Ascending aorta (tissue), 2 donors: ENCODE measurements around the gene TNNC2. TPM values are rescaled to one million over a fixed set of nuclear protein-coding genes. Genes with fewer than 3 reads are reported as not detected.

ENCODE experiments used
- DNase-seq, 2 donors: peaks; one replicate each; pipeline ENCODE4 v3.0.0-alpha.2; 2019; ENCODE audit warnings: low spot score in 2 of 2
- H3K27ac ChIP-seq, 2 donors: fragments of 200-600 bp; sonication (generic); one replicate each; pipeline ENCODE4 v1.5.1; 2016 to 2017; ENCODE audit warnings: mild to moderate bottlenecking in 1 of 2
- H3K27me3 ChIP-seq: fragments of 200-600 bp; sonication (generic); one replicate; pipeline ENCODE4 v1.5.1; 2017
- H3K36me3 ChIP-seq, 2 donors: fragments of 200-600 bp; sonication (generic); one replicate each; pipeline ENCODE4 v1.5.1; 2016
- H3K4me1 ChIP-seq, 2 donors: fragments of 200-600 bp; sonication (generic); one replicate each; pipeline ENCODE4 v1.5.1; 2016 to 2017; ENCODE audit warnings: mild to moderate bottlenecking in 1 of 2
- H3K4me3 ChIP-seq, 2 donors: fragments of 200-600 bp; sonication (generic); one replicate each; pipeline ENCODE4 v1.5.1; 2016 to 2017; ENCODE audit warnings: mild to moderate bottlenecking in 1 of 2
- H3K9me3 ChIP-seq, 2 donors: fragments of 200-600 bp; sonication (generic); one replicate each; pipeline ENCODE4 v1.5.1; 2016
- intact Hi-C: fragments of 100-400 bp; cut with DNase I; formaldehyde crosslinking; loops from one replicate; pipeline ENCODE4 v1.15.1; 2023
- total RNA-seq: library from RNA; depleted of rRNA; stranded (reverse); fragments of >200 nt; gene quantifications from one replicate; pipeline ENCODE4 v1.1.0, GENCODE V29; 2016
- TF ChIP-seq, protein P1 (sequence below), 3 experiments: fragments of 200-600 bp in 2 of 3; fragments of 450-650 bp in 1 of 3; sonication (generic) in 2 of 3; IDR thresholded peaks; one replicate each; pipeline ENCODE4 v1.5.1; 2016 to 2019; ENCODE audit warnings: antibody characterized with exemption in 3 of 3, mild to moderate bottlenecking in 1 of 3, moderate library complexity in 1 of 3

The TNNC2 gene
- total RNA-seq, 1 donor from 2014 or later = not detected

DNA sequence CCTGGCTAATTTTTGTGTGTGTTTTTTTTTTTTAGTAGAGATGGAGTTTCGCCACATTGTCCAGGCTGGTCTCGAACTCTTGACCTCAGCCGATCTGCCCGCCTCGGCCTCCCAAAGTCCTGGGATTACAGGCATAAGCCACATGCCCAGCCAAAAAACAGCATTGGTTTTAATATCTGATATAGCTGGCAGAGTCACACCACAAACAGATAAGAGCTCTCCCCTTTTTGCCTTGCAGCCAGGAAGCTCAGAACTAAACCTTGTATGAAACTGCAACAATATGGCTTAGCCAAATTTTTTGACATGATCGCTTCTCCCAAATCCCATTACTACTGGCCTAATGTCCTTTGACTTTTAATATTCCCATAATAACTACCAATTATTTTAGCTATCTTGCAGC is 25.2 kb upstream of the TNNC2 start:
- no peak overlapping the region for H3K4me3 ChIP-seq
- TF ChIP-seq, protein P1, sequence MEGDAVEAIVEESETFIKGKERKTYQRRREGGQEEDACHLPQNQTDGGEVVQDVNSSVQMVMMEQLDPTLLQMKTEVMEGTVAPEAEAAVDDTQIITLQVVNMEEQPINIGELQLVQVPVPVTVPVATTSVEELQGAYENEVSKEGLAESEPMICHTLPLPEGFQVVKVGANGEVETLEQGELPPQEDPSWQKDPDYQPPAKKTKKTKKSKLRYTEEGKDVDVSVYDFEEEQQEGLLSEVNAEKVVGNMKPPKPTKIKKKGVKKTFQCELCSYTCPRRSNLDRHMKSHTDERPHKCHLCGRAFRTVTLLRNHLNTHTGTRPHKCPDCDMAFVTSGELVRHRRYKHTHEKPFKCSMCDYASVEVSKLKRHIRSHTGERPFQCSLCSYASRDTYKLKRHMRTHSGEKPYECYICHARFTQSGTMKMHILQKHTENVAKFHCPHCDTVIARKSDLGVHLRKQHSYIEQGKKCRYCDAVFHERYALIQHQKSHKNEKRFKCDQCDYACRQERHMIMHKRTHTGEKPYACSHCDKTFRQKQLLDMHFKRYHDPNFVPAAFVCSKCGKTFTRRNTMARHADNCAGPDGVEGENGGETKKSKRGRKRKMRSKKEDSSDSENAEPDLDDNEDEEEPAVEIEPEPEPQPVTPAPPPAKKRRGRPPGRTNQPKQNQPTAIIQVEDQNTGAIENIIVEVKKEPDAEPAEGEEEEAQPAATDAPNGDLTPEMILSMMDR (IDR thresholded peaks at IDR 0.05) = no peak
- H3K27ac ChIP-seq = no peak overlapping the region
- peaks cover 3 to 19% of the 10 kb centered on the region in 2 donors for H3K4me1 ChIP-seq
- no peaks in the 10 kb centered on the region for H3K9me3 ChIP-seq
- no peak for DNase-seq
- intact Hi-C loops = no loop called here
- H3K36me3 ChIP-seq = peaks cover 13 to 31% of the 10 kb centered on the region in 2 donors
- no peaks in the 10 kb centered on the region for H3K27me3 ChIP-seq

DNA sequence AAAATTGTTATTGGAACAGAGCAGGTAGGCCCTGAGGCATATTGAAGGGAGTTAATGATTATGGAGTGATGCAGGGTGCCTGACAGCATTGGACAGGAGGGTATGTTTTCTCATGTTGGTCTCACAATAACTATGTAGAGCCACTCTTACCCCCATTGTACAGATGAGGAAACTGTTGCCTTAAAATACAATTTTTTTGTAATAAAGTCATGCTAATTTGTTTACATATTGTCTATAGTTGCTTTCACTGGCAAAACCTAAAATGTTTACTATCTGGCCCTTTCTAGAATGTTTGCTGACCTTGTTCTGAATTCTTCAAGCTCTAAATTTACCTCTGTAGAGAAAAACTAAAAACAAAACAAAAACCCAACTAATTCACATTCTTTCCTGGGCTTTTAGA is 24.4 kb upstream of the TNNC2 start:
- Histone ChIP-seq H3K36me3 (peaks cover 20 to 39% of the 10 kb centered on the region in 2 donors), H3K27me3 (no peaks in the 10 kb centered on the region), H3K4me1 (peaks cover 3 to 19% of the 10 kb centered on the region in 2 donors), H3K4me3 (no peak overlapping the region), H3K27ac (no peak overlapping the region), H3K9me3 (no peaks in the 10 kb centered on the region)
- TF ChIP-seq, protein P1 (IDR thresholded peaks at IDR 0.05) = no peak
- intact Hi-C loops = no loop called here
- DNase-seq = no peak

- no peak overlapping the region for H3K27ac ChIP-seq
- intact Hi-C loops = no loop called here
- no peaks in the 10 kb centered on the region for H3K9me3 ChIP-seq
- no peak overlapping the region for H3K4me3 ChIP-seq
- TF ChIP-seq, protein P1 (IDR thresholded peaks at IDR 0.05) = no peak
- no peaks in the 10 kb centered on the region for H3K27me3 ChIP-seq
- H3K4me1 ChIP-seq = peaks cover under 1 to 14% of the 10 kb centered on the region in 2 donors
- peaks cover 22 to 45% of the 10 kb centered on the region in 2 donors for H3K36me3 ChIP-seq
- no peak for DNase-seq
Observed at GRCh38 chr20:45850926-45851325, 23.8 kb upstream of the TNNC2 start.

DNA sequence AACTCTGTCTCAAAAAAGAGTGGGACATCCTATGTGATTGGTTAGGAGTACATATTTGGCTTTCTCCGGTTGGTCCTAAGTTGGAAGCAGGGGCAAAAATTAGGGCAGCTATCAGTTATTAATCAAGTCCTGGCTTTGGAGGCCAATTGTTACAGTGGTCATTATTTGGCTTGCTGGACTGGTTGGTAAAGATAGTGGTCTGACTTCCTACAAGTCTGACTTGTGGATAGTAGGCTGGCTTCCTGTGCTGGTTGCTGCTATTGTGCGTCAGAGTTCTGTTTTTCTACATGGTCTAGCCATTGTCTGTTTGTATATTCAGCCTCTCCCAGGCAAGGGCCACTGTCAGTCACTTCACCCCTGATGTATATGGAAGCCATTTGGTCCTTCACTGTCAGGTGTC is 23.1 kb upstream of the TNNC2 start:
- no peak for DNase-seq
- peaks cover 22 to 45% of the 10 kb centered on the region in 2 donors for H3K36me3 ChIP-seq
- no peaks in the 10 kb centered on the region for H3K9me3 ChIP-seq
- H3K4me3 ChIP-seq = no peak overlapping the region
- H3K27ac ChIP-seq = no peak overlapping the region
- TF ChIP-seq, protein P1 (IDR thresholded peaks at IDR 0.05) = no peak
- intact Hi-C loops = no loop called here
- peaks cover 0 to 7% of the 10 kb centered on the region in 2 donors for H3K4me1 ChIP-seq
- no peaks in the 10 kb centered on the region for H3K27me3 ChIP-seq

GRCh38 chr20:45848969-45849582 is 22.0 kb upstream of the TNNC2 start:
- Histone ChIP-seq H3K4me3 (no peak overlapping the region), H3K36me3 (peaks cover 27 to 47% of the 10 kb centered on the region in 2 donors), H3K4me1 (no peaks in the 10 kb centered on the region), H3K27me3 (no peaks in the 10 kb centered on the region), H3K9me3 (no peaks in the 10 kb centered on the region), H3K27ac (no peak overlapping the region)
- intact Hi-C loops = no loop called here
- TF ChIP-seq, protein P1 (IDR thresholded peaks at IDR 0.05) = no peak
- no peak for DNase-seq
